ENCODE data around the gene KLHDC7A. TPM values are rescaled to one million over a fixed set of nuclear protein-coding genes. Genes with fewer than 3 reads are reported as not detected.

Gene KLHDC7A
- total RNA-seq, 1 donor from 2014 or later: 9.6 TPM

GRCh38 chr1:18508084-18508483 is 27.4 kb downstream of the KLHDC7A start:
- no peak for DNase-seq (ENCODE audit: low spot score)

GRCh38 chr1:18511149-18511873 is 30.6 kb downstream of the KLHDC7A start:
- no peak for DNase-seq (ENCODE audit: low spot score)

- DNase-seq (ENCODE audit: low spot score): no peak
These were observed 31.1 kb downstream of the KLHDC7A start for GRCh38 chr1:18511874-18512150.

GRCh38 chr1:18512883-18513282 is 32.2 kb downstream of the KLHDC7A start:
- no peak for DNase-seq (ENCODE audit: low spot score)

GRCh38 chr1:18513995-18514394 is 33.3 kb downstream of the KLHDC7A start:
- DNase-seq (ENCODE audit: low spot score): no peak

- DNase-seq (ENCODE audit: low spot score): no peak
These were observed 34.5 kb downstream of the KLHDC7A start for GRCh38 chr1:18515120-18515667.

- DNase-seq (ENCODE audit: low spot score): no peak
These were observed 35.7 kb downstream of the KLHDC7A start for GRCh38 chr1:18516473-18516872.

GRCh38 chr1:18526436-18527275 is 45.9 kb downstream of the KLHDC7A start:
- DNase-seq (ENCODE audit: low spot score): no peak

GRCh38 chr1:18527514-18527913 is 46.8 kb downstream of the KLHDC7A start:
- no peak for DNase-seq (ENCODE audit: low spot score)

GRCh38 chr1:18527921-18528320 is 47.2 kb downstream of the KLHDC7A start:
- no peak for DNase-seq (ENCODE audit: low spot score)

DNA sequence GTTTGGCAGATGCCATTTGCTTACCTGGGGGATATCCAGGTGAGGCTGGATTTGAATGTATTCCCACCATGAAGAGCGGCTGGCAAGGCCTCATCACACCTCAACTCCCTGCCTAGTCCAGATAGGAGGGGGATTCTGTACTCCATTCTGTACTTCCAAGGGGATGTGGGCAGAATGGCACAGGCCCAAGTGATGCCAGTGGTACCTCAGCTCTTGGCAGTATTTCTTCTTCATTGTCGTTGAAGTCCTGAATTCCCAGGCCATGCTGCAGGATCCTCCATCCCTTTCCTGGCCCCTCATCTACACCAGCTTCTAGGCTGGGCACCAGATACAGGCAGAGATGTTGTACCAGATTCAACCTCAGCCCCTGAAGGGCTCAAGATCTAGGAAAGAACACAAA is 47.9 kb downstream of the KLHDC7A start:
- DNase-seq (ENCODE audit: low spot score): no peak

DNA sequence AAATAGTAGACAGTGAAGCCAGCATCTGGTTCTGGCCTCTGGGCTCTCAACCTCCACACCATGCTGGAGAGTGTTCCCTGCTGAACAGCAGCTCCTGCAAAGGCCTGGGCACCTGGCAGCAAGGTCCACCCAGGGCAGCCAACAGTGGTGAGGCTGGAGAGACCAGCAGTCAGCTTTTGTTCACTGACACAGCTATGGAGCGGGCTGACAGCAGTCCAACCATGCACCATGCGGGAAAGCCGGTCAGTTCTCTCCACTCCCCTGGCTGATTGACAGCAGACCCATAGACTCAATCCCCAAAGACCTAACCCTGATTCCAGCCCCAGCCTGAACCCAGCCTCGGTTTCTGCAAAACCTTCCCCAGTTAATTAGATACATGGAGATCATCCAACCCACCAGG is 49.0 kb downstream of the KLHDC7A start:
- DNase-seq (ENCODE audit: low spot score): peak; percentile 0

DNA sequence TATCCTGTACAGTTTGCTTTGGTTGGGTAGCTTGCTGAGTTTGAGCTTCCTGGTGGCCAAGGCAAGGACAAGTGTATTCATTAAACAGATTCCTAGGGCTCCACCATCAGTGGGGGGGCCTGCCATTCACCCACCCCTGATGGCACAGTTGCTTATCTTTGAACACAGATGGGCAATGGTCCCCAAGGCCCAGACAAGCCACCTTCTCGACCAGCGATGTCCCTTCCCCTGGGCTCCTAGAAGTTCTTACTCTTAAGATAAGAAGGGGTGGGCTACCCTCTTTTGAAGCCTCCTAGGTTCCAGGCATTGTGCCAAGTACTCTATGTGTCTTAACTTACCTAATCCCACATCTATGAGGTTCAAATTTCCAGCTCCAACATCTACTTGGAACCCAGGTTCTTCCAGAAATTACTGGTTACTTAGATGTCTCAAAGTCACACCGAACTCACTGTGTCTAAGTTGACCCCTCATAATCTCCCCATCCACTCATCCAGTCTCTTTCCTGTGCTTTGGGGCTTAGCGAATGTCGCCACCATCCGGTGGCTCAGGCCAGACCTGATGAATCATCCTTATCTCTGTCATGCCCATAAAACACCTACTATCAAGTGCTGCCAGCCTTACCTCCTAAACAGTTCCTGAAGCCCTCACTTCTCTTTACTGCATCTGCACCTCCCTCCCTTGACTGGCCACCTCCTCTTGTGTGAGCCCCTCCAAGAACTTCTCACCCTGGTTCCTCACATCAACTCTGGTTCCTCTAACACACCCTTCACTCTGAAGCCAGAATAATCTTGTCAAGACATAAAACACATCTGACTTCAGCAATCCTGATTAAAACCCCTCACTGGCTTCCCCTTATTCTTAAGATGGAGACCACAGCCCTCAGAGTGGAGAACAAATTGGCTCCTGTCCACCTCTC is 50.1 kb downstream of the KLHDC7A start:
- peak; percentile 17 for DNase-seq (ENCODE audit: low spot score)

DNA sequence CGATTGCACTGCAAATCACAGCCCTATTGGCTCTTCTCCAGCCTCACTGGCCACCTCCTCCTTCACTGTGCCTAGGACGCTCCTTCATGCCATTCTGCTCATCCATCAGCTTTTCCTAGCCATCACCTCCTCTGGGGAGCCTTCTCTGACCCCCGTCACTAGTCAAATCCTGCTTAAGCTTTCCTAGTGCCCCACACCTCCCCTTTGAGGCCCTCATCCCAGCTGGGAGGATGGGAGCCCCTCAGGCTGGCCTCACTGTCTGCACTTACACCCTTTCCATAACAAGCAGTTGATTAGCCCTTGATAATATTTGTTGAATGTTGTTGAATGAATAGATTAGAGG is 50.7 kb downstream of the KLHDC7A start:
- peak; percentile 0 for DNase-seq (ENCODE audit: low spot score)

DNA sequence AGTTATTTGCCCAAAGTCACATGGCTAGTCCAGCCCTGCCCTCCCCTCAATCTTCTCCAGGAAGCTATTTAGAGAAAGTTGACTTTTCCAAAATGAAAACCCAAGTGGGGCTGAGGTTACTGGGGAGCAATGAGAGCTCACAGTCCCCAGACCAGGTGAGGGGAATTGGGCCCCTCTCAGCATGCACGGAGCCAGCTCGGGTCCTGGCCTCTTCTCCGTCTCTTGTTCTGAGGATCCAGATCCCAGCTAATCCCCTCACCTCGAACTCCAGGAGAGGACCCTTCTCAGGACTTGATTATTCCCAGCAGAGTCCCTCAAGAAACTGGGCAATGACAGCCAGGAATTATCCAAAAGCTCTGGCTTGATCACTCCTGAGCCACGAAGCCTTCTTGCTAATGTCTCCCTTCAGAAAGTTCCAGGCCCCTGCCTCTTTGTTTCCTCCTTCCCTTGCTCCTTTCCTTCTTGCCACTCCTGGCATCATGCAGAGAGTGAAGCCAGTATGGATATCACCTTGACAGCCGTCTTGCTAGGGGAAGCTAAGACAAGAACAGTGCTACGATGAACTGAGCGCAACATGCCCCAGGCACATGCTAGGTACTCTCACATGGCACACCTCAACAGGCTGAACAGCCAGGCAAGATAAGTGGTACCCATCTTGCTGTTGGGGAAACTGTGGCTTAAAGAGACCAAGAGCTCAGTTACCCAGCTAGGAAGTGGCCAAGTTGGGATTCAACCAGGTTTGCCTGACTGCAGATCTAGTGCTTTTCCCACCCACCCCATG is 51.9 kb downstream of the KLHDC7A start:
- DNase-seq (ENCODE audit: low spot score): no peak

- DNase-seq (ENCODE audit: low spot score): no peak
These were observed 52.5 kb downstream of the KLHDC7A start for GRCh38 chr1:18533259-18533658.

- DNase-seq (ENCODE audit: low spot score): no peak
These were observed 54.1 kb downstream of the KLHDC7A start for GRCh38 chr1:18534810-18535205.
